EH (cell line): ENCODE measurements around the gene LARGE2.
A peak's percentile ranks its signal among the peaks of the same experiment; 100 is the strongest.

ENCODE experiments used
- DNase-seq: peaks from one replicate; pipeline ENCODE4 v3.0.0-alpha.2; 2015; ENCODE audit warnings: low read depth

The LARGE2 gene

DNA sequence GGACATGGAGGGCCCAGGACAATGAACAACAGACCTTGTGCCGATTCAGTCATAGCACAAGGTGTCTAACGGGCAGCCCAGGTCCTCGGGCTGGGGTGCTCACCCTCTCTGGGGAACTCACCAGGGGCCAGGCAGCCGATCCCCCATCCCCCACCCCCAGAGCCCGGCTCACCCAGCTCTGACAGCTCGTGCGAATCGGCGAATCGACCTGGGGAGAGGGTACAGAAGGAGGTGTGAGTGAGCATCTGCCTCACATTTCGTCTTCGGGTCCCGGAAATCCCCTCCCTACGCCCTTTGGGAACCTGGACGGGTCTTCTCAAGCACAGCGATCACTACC lies 5.2 kb upstream of the LARGE2 start:
- no peak for DNase-seq

DNA sequence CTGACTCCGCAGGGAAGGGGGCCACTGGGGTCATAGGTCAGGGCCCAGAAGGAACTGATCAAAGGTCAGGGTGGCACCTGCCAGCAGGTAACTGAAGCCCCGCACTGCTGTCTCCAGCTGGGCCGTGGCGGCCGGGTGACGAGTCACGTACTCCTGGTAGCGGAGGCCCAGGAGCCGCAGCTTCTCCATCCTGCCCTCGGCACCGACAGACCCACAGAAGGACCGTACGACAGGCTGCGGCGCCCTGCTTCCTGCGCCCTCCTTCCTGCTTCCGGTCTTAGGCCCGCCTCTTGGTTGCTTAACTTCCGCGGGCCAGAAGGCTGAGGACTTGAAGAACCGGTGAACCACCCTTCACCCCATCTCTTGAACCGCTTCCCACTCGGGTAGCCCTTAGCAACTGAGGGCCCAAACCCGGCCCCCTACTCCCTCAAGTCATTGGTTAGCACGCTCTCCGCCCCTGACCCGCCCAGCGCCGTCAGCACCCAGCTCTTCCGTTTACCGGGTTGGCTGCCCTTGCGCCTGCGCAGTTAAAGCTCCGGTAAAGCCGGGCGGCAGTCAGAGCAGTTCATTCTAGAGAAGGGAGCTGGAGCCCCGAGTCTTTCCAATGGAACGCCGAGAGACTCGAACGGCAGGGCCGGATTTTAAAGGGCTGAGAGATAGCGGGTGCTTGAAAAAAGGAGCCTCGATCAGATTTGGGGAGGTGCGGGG lies 4.7 kb upstream of the LARGE2 start, which contains the start of gene PEX16:
Gene PEX16, minus strand, starts transcription at position 255 of the 708 bp plus-strand sequence. Its CDS starts 66 bp downstream, at position 189.
- peak; percentile 100 for DNase-seq

DNA sequence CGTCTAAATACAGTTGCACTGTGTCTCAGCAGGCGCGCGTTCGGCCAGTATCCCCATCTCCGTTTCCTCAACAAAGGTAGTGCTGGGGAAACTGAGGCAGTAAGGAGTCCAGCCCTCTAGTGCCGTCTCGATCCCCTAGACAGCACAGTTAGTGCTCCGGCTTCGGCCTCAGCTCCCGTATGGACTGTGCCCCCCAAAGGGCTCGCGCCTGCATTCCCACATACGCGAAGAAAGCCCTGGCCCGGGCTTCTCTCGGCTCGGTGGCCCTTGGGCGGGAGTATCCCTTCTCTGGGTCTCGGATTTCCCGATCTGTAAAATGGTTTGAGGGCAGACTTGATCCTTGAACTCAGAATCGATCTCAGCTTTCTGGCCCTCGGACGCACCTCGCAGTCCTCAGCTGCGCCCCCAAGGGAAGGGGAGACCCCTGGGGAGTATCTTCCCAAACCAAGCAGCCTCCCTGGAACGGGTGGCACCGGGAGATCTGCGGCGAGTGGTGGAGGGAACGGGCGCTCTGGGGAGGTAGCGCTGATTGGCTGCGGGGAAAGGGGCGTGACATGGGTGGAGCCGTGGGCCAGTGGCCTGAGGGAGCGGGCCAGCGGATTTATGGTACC lies 4.0 kb upstream of the LARGE2 start:
- peak; percentile 81 for DNase-seq

DNA sequence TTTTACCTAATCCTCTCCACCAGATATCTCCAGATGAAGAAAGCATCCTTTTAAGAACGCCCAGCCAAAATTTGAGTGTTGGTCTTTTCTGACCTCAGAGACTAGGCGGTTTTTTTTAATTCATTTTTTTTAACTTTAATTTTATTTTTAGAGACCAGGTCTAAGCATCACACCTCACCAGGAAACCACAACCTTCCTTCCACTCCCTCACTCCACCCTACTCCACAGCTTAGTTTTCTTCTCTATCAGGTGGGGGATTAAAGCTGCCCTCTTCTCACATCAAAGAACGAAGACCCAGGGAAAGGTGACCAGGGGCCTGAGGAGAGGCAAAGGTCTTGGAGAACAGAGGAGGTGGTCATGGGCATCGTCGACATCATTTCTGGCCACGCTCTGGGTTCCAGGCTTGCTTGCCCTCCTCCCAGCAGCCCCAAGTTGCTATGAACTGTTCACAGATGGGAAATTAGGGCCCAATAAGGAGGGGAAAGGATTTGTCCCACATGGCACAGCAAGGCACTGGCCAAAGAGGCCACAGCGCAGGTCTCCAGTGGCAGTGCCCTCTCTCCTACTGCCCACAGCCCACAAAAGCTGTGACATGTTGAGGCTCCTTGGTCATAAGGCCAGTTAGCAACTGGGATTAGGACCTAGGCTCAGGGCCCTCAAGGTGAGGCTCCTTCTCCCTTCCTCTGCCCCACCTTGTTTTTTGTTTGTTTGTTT lies 3.3 kb upstream of the LARGE2 start:
- no peak for DNase-seq

DNA sequence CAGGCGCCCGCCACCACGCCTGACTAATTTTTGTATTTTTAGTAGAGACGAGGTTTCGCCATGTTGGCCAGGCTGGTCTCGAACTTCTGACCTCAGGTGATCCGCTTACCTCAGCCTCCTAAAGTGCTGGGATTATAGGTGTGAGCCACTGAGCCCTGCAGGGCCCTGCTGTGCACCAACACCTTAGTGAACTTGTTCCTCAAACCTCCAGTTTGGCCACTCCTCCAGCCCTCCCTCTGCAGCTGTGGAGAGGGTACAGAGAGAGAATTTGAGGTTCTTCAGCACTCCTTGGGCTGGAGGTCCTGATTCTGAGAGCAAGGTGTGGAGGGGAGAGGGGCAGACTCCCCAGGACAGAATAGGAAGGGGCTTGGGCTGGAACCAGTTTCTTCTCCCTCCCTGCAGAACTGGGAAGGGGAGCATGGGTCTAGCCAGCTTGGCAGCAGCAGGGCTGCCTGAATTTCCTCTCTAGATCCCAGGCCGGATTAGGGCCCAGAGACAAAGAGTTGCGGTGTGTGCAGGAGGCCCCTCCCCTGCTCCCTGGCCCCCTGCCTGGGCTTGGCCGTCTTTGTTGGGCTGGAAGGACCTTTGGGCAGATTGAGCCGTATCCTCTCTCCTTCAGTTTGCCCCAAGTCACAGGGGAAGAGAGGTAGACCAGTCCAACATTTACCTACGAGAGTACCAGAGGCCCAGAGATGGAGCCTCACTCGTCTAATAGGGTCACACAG lies 2.5 kb upstream of the LARGE2 start:
- DNase-seq = no peak

DNA sequence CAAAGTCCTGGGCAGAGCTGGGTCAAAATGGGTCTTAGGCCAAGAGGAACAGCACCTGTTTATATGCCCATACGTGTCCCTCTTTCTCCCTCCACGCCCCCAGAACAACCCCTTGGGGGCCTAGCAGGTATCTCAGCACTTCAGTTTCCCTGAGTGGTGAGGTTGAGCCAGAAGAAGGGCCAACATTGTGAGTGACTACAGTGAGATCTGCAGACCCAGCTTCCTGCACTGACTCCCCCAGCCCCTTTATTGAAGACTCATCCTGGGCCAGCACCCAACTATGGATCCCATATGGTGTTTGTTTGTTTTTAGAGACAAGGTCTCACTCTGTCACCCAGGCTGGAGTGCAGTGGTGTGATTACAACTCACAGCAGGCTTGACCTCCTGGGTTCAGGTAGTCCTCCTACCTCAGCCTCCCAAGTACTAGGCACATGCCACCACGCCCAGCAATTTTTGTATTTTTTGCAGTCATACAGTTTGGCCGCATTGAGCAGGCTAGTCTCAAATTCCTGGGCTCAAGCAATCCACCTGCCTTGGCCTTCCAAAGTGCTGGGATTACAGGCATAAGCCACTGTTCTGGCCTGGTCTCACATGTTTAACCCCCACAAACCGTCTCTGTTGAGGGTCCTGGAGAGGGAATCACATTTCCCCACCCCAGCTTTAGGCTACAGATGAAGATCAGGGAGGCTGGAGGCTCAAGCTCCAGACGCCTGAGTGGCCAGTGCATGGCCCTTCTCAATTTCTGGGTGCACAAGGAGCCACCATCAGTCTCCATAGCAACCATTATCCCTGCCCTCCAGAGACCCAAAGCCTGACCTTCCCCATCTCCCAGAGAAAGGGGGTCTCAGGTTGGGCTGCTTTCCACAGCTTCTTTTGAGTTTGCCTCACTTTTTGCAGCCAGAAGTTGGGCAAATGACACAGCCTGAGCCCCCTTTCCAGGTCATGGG lies 1.7 kb upstream of the LARGE2 start:
- DNase-seq = no peak

DNA sequence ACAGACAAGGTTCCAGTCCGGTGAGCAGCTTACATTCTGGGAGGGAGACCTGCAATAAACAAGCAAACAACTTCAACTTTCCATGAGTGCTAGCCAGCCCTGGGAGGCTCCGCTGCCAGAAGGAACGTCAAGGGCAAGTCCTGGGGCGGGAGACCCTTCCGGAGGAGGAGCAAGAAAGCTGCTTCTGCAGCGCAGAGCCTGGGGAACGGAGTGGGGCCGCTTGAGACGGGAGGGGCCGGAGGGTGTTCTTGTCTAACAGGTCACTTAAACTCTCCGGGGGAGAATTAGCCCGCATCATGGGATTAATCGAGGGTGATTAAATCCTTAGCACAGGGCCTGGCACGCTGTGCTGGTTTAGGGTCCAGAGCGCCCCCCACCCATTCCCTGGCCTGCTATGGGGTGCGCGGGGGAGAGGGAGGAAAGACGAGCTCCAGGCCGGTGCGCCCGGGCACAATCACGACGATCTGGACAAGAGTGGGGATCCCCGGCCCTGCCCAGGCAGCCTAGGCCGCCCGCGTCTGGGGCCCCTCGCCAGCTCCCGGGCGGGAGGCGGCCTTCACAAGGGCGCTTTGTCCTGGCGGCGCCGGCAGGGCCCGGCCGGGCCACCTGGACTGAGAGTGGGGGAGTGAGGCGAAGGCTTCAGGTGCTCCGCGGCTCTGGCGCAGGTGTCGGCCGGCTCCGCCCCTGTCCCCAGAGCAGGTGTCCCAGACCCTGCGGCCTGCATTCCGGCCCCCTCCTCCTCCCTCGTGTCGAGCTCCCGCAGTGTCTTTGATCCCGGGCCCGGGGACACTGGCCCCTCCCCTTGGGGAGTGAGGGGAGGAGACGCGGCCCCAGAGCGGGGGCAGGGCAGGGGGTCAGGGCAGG lies 663 bp upstream of the LARGE2 start:
- DNase-seq = no peak

DNA sequence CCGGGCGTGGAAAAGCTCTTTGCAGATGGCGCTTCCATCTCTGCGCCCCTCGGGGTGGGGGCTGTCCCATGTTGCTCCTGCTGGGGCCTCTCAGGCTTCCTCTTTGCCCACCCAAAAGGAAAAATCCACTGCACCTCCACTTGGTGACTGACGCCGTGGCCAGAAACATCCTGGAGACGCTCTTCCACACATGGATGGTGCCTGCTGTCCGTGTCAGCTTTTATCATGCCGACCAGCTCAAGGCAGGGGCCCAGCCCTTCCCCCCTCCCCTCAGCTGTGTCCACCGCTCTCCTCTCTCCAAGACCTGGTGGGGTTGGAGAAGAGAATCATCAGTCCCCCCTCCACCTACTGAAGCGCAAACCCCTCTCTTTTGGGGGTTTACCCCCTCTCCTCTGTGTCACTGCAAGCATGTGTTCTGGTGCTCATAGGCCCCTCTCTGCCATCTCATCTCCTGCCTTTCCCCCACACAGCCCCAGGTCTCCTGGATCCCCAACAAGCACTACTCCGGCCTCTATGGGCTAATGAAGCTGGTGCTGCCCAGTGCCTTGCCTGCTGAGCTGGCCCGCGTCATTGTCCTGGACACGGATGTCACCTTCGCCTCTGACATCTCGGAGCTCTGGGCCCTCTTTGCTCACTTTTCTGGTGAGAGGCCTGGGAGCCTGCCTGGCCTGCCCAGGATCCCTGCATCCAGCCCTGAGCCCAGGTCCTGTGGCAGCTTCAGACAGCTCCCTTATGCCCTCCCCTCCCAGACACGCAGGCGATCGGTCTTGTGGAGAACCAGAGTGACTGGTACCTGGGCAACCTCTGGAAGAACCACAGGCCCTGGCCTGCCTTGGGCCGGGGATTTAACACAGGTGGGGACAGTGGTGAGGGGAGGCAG lies 1.8 kb downstream of the LARGE2 start:
- no peak for DNase-seq

DNA sequence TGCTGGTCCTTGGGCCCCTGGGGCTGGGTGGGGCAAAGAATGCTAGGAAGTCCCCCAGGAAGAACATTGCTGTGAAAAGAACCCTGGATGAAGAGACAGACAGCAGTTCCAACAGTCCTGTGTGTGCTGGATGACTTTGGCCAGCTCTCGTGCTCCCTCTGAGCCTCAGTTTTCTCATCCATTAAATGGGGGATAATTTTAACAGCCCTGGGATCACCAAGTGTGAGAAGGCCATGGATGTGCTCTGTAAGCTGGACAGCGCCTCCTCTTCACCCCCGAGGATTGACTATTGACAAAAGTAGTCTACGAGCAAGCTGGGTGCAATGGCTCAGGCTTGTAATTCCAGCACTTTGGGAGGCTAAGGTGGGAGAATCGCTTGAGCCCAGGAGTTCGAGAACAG lies 2.5 kb downstream of the LARGE2 start:
- no peak for DNase-seq

DNA sequence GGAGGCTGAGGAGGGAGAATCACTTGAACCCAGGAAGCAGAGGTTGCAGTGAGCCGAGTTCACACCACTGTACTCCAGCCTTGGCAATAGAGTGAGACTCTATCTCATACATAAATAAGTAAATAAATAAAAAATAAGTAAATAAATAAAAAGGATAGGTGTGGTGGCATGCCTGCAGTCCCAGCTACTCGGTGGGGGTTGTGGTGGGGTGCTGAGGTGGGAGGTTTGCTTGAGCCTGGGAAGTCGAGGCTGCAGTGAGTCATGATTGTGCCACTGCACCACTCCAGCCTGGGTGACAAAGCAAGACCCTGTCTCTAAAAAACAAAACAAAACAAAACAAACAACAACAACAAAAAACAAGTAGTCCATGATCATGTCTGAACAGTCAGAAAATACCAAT lies 3.1 kb downstream of the LARGE2 start:
- DNase-seq = no peak

DNA sequence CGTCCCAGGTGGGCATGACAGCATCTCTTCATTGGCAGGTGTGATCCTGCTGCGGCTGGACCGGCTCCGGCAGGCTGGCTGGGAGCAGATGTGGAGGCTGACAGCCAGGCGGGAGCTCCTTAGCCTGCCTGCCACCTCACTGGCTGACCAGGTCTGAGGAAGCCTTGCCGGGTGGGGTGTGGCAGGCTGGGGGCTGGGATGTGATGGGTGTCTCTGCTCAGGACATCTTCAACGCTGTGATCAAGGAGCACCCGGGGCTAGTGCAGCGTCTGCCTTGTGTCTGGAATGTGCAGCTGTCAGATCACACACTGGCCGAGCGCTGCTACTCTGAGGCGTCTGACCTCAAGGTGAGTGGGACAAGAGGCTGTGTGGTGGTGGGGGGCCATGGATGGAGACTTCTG lies 3.5 kb downstream of the LARGE2 start:
- DNase-seq = no peak

DNA sequence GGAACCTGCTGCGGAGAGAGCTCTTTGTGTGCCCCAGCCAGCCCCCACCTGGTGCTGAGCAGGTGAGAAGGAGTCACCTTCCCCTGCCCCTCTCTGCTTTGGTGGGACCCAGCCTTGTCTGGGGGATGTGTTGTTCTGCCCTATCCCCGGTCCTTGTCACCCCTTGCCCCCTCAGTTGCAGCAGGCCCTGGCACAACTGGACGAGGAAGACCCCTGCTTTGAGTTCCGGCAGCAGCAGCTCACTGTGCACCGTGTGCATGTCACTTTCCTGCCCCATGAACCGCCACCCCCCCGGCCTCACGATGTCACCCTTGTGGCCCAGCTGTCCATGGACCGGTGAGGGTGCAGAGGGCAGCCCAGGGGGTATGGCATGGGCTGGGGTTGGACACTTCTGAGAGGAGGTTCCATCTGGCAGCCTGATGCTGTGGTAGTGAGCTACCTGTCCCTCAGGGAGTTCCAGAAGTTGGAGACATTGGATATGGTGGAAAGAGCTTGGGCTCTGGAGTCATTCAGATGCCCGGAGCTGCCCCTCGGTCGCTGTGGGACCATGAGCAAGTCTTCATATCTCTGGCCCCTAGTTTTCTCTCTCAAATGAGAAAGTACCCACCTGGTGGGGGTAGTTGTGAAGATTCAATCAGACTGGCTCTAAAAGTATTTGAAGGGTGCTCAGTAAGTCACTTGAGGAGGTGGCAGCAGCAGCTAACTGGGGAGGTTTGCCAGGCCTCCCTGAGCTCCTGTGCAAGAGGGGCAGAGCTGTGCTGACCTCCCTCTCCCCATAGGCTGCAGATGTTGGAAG lies 4.3 kb downstream of the LARGE2 start:
- no peak for DNase-seq

DNA sequence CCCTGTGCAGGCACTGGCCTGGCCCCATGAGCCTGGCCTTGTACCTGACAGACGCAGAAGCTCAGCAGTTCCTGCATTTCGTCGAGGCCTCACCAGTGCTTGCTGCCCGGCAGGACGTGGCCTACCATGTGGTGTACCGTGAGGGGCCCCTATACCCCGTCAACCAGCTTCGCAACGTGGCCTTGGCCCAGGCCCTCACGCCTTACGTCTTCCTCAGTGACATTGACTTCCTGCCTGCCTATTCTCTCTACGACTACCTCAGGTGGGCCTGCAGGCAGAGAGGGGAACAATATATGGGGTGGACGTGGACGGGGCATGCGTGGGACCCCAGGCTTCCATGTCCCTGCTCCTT lies 4.9 kb downstream of the LARGE2 start:
- DNase-seq = no peak

DNA sequence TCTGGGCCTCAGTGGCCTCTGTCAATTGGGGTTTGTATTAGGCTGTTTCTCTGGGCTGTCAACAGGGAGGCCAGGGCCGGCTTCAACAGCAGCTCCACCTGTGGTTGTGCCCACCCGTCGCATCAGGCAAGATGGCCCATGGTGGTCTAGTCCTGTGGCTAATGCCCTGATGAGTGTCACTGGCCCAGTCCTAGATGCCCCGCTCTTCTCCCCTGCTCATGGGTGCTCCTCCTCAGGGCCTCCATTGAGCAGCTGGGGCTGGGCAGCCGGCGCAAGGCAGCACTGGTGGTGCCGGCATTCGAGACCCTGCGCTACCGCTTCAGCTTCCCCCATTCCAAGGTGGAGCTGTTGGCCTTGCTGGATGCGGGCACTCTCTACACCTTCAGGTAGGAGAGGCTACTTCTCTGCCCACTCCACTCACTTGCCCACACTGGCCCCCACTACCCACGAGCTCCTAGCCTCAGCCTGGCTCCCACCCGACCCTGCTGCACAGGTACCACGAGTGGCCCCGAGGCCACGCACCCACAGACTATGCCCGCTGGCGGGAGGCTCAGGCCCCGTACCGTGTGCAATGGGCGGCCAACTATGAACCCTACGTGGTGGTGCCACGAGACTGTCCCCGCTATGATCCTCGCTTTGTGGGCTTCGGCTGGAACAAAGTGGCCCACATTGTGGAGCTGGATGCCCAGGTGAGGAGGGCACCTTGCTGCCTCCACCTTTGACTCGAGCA lies 5.4 kb downstream of the LARGE2 start:
- no peak for DNase-seq

DNA sequence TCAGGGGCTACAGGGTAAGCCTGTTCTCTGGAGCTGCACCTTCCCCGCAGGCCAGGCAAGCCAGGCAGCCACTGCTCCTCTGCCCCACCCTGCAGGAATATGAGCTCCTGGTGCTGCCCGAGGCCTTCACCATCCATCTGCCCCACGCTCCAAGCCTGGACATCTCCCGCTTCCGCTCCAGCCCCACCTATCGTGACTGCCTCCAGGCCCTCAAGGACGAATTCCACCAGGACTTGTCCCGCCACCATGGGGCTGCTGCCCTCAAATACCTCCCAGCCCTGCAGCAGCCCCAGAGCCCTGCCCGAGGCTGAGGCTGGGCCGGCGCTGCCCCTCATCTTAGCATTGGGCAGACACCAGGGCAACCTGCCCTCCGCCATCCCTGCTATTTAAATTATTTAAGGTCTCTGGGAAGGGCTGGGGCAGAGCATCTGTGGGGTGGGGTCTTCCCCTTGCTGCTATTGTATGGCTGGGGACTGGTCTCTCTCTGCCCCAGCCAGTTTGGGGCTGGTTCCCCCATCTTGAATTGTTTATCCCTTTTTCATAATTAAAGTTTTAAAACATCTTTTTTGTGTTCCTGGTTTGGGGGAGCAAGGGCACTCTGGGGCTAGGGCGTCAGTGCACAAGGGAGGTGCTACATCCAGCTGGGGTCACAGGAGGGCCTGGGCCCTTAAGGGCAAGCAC lies 6.2 kb downstream of the LARGE2 start:
- DNase-seq = no peak

DNA sequence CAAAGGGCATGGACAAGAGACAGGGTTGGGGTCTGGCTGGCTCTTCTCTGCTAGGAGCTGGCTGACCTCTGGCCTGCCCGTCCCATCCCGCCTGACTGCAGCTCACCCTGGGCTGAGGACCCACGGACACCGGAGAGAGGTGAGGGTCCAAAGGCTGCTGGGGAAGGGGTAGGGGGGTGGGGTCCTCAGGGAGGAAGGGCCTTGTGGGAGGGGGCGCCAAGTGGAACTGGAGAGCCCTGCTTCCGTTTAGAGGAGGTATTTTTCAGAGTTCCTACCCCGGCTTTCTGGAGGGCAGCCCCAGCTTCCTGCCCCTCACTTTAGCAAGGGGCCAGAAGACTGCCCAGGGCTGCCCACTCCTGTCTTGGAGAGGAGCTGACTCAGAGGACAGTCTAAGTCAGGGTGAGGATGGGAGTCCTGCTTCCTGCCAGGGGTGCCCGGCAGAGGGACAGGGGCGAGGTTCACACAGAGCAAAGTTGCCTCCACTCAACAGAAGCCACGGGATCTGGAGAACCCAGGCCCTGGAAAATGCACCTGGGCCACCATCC lies 7.1 kb downstream of the LARGE2 start:
- peak; percentile 23 for DNase-seq
